CD14-positive monocyte (primary cell): Measurements from ENCODE around the gene PTPN14. TPM values are rescaled to one million over a fixed set of nuclear protein-coding genes. Genes with fewer than 3 reads are reported as not detected.

ENCODE experiments used
- DNase-seq, 3 donors: peaks; one replicate each; pipeline ENCODE4 v3.0.0-alpha.2; 2011 to 2022
- H2AFZ ChIP-seq: 2 replicates; pipeline ENCODE4 v1.6.0; 2012; ENCODE audit warnings: mild to moderate bottlenecking, low read depth, low read length, inconsistent platforms; ENCODE audit not compliant: insufficient read depth, poor library complexity, severe bottlenecking
- H3K27ac ChIP-seq, 2 donors: 1 replicate in 1 of 2; 2 replicates in 1 of 2; pipeline ENCODE4 v1.5.1; 2012 to 2013; ENCODE audit warnings: low read length in 2 of 2, control low read depth in 1 of 2, inconsistent platforms in 1 of 2, low read depth in 1 of 2, mild to moderate bottlenecking in 1 of 2
- H3K27me3 ChIP-seq, 2 donors: one replicate each; pipeline versions ENCODE4 v1.6.0 to v1.6.1; 2011 to 2013; ENCODE audit warnings: low read length in 2 of 2; ENCODE audit not compliant: control insufficient read depth in 2 of 2, insufficient read depth in 2 of 2
- H3K36me3 ChIP-seq, 2 donors: replicated peaks in 1 of 2; 1 replicate in 1 of 2; 2 replicates in 1 of 2; pipeline versions ENCODE4 v1.5.1 to v1.6.1; 2012 to 2013; ENCODE audit warnings: low read length in 2 of 2, control low read depth in 1 of 2, inconsistent platforms in 1 of 2, mild to moderate bottlenecking in 1 of 2; ENCODE audit not compliant: insufficient read depth in 2 of 2, control insufficient read depth in 1 of 2
- H3K4me1 ChIP-seq, 2 donors: 1 replicate in 1 of 2; 2 replicates in 1 of 2; pipeline versions ENCODE4 v1.5.1 to v1.6.1; 2012 to 2013; ENCODE audit warnings: low read length in 2 of 2, control low read depth in 1 of 2, inconsistent platforms in 1 of 2, mild to moderate bottlenecking in 1 of 2, moderate library complexity in 1 of 2; ENCODE audit not compliant: insufficient read depth in 2 of 2, control insufficient read depth in 1 of 2
- H3K4me2 ChIP-seq: replicated peaks from 2 replicates; pipeline ENCODE3; 2012; ENCODE audit warnings: low read length, moderate library complexity, mild to moderate bottlenecking; ENCODE audit not compliant: poor library complexity, severe bottlenecking; ENCODE audit errors: extremely low read depth
- H3K4me3 ChIP-seq, 3 experiments: fragments of 200-600 bp in 1 of 3; sonication (generic) in 1 of 3; replicated peaks in 1 of 3; 1 replicate in 2 of 3; 2 replicates in 1 of 3; pipeline ENCODE4 v1.5.1; 2011 to 2013; ENCODE audit warnings: low read length in 3 of 3, mild to moderate bottlenecking in 3 of 3, control low read depth in 2 of 3, low read depth in 2 of 3, inconsistent platforms in 1 of 3, moderate library complexity in 1 of 3
- H3K79me2 ChIP-seq: 2 replicates; pipeline ENCODE4 v1.6.0; 2012; ENCODE audit warnings: mild to moderate bottlenecking, control low read depth, inconsistent platforms, low read length, moderate library complexity; ENCODE audit not compliant: insufficient read depth
- H3K9ac ChIP-seq: 2 replicates; pipeline ENCODE4 v1.6.0; 2017; ENCODE audit warnings: low read length, mild to moderate bottlenecking; ENCODE audit not compliant: insufficient read depth, poor library complexity, severe bottlenecking
- H3K9me3 ChIP-seq, 2 donors: replicated peaks in 1 of 2; 1 replicate in 1 of 2; 2 replicates in 1 of 2; pipeline versions ENCODE4 v1.5.1 to v1.6.1; 2012 to 2013; ENCODE audit warnings: low read length in 2 of 2, control low read depth in 1 of 2; ENCODE audit not compliant: control insufficient read depth in 1 of 2, insufficient read depth in 1 of 2
- H4K20me1 ChIP-seq: 2 replicates; pipeline ENCODE4 v1.6.0; 2012; ENCODE audit warnings: mild to moderate bottlenecking, low read length, control low read depth, moderate library complexity; ENCODE audit not compliant: insufficient read depth
- H3K27ac Mint-ChIP-seq, 7 donors: one replicate each; pipeline ENCODE4 v1.8.0; 2020; ENCODE audit warnings: mild to moderate bottlenecking in 7 of 7, mixed read lengths in 7 of 7, moderate library complexity in 6 of 7, inconsistent platforms in 2 of 7
- H3K27me3 Mint-ChIP-seq, 3 donors: one replicate each; pipeline ENCODE4 v1.8.0; 2021 to 2022; ENCODE audit warnings: low read depth in 3 of 3, mild to moderate bottlenecking in 3 of 3, mixed read lengths in 3 of 3, moderate library complexity in 3 of 3, inconsistent platforms in 1 of 3
- H3K36me3 Mint-ChIP-seq, 2 donors: one replicate each; pipeline ENCODE4 v1.8.0; 2020; ENCODE audit warnings: mixed read lengths in 2 of 2, inconsistent platforms in 1 of 2, mild to moderate bottlenecking in 1 of 2
- H3K4me1 Mint-ChIP-seq: one replicate; pipeline ENCODE4 v1.8.0; 2020; ENCODE audit warnings: mild to moderate bottlenecking, mixed read lengths
- H3K4me3 Mint-ChIP-seq, 2 donors: one replicate each; pipeline ENCODE4 v1.8.0; 2020; ENCODE audit warnings: mild to moderate bottlenecking in 2 of 2, mixed read lengths in 2 of 2, moderate library complexity in 1 of 2
- H3K9me3 Mint-ChIP-seq, 7 donors: one replicate each; pipeline ENCODE4 v1.8.0; 2020 to 2022; ENCODE audit warnings: mixed read lengths in 7 of 7, mild to moderate bottlenecking in 6 of 7, moderate library complexity in 6 of 7, inconsistent platforms in 2 of 7
- CTCF ChIP-seq: fragments of 200-600 bp; IDR thresholded peaks from one replicate; pipeline ENCODE4 v1.8.0; 2022; ENCODE audit warnings: antibody characterized with exemption, mild to moderate bottlenecking
- WGBS: methylation state at CpG from one replicate; pipeline ENCODE4 v1.1.5; 2013; ENCODE audit warnings: missing lambda C conversion rate; ENCODE audit not compliant: insufficient coverage; 5-methylcytosine and 5-hydroxymethylcytosine counted together
- intact Hi-C, 2 donors: fragments of 100-400 bp; cut with micrococcal nuclease; formaldehyde crosslinking; loops; one replicate each; pipeline versions ENCODE4 v1.15.0 to v1.15.1; 2023
- polyA plus RNA-seq, 3 donors: library from polyadenylated mRNA; depleted of rRNA in 1 of 3; unstranded in 2 of 3; stranded (reverse) in 1 of 3; fragments of 300-500 nt in 2 of 3; fragments of >200 nt in 1 of 3; fragmentation: Illumina TruSeq in 2 of 3; gene quantifications; 1 replicate in 2 of 3; 2 replicates in 1 of 3; pipeline ENCODE4 v1.2.3, GENCODE V29; 2012 to 2021

Gene PTPN14
- polyA plus RNA-seq, 3 donors: 0.01 TPM; not detected in 1

DNA sequence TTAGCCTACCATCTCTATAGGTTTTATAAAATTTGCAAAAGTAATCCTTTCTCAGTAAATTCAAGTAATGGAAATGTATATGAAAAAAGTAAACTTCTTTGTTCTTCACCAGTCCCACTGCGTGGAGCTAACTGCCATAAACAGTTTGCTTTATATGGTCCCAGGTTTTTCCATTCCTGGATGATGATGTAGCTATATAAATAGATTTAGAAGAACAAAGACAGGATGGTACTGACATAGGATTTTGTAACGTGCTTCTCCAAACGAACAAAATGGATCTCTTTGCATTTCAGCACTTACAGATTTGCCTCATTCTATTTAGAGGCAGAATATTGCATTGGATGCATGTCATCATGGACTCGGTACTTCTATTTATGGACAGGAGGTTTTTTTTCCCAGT, 213.2 kb downstream of the PTPN14 start:
- H3K4me3 ChIP-seq: no peak overlapping the region
- intact Hi-C loops: loop anchor here in 1 of 2 donors (5.0 kb wide), 1 partner anchor 1189 kb away; no protein-coding TSS in a partner anchor
- Mint-ChIP-seq H3K27ac (no peak overlapping the region), H3K4me1 (no peaks in the 10 kb centered on the region), H3K4me3 (no peak overlapping the region), H3K36me3 (peaks cover 33 to 36% of the 10 kb centered on the region in 2 donors), H3K27me3 (peaks cover 0 to 3% (median 2%) of the 10 kb centered on the region in 3 donors), H3K9me3 (peaks cover 0 to 5% (median 2%) of the 10 kb centered on the region in 7 donors)
- no CpG with 5 or more reads among the region's 4 CpGs for WGBS
- no peak for DNase-seq
- no peaks in the 10 kb centered on the region for H4K20me1 ChIP-seq
- no peaks in the 10 kb centered on the region for H3K9me3 ChIP-seq
- TF ChIP-seq CTCF: no peak
- H3K9ac ChIP-seq: no peak overlapping the region
- H3K4me2 ChIP-seq: no peak overlapping the region
- no peak overlapping the region for H3K27ac ChIP-seq
- peaks cover 7 to 26% of the 10 kb centered on the region in 2 donors for H3K36me3 ChIP-seq
- no peaks in the 10 kb centered on the region for H3K79me2 ChIP-seq
- no peak overlapping the region for H2AFZ ChIP-seq
- no peaks in the 10 kb centered on the region for H3K27me3 ChIP-seq
- no peaks in the 10 kb centered on the region for H3K4me1 ChIP-seq

GRCh38 chr1:214337511-214337910, 213.9 kb downstream of the PTPN14 start:
- H3K4me3 Mint-ChIP-seq: no peak overlapping the region
- H3K36me3 ChIP-seq: peaks cover 7 to 26% of the 10 kb centered on the region in 2 donors
- H3K27ac Mint-ChIP-seq: no peak overlapping the region
- no peaks in the 10 kb centered on the region for H3K4me1 ChIP-seq
- H3K9me3 ChIP-seq: no peaks in the 10 kb centered on the region
- H3K27me3 ChIP-seq: no peaks in the 10 kb centered on the region
- H4K20me1 ChIP-seq: no peaks in the 10 kb centered on the region
- 93% methylated on average over 4 of the region's 6 CpGs for WGBS
- H3K27ac ChIP-seq: no peak overlapping the region
- H3K4me1 Mint-ChIP-seq: no peaks in the 10 kb centered on the region
- peaks cover 0 to 2% (median 0%) of the 10 kb centered on the region in 7 donors for H3K9me3 Mint-ChIP-seq
- no peak for TF ChIP-seq CTCF
- no peak overlapping the region for H3K9ac ChIP-seq
- H3K27me3 Mint-ChIP-seq: peaks cover 0 to 3% (median 2%) of the 10 kb centered on the region in 3 donors
- peaks cover 33 to 34% of the 10 kb centered on the region in 2 donors for H3K36me3 Mint-ChIP-seq
- H3K4me2 ChIP-seq: no peak overlapping the region
- no peak for DNase-seq
- H3K79me2 ChIP-seq: no peaks in the 10 kb centered on the region
- intact Hi-C loops: loop anchor here in 1 of 2 donors (5.0 kb wide), 1 partner anchor 1190 kb away; no protein-coding TSS in a partner anchor
- no peak overlapping the region for H2AFZ ChIP-seq
- H3K4me3 ChIP-seq: no peak overlapping the region
